Measurements from ENCODE around the gene ITGAE.
"Not testable (repeated sequence)": the region's sequence is repeated elsewhere in the genome, so short reads cannot be mapped to it uniquely, and the experiment has no call there.

The ITGAE gene

GRCh38 chr17:3800362-3801271 is at the start of gene ITGAE:
Gene ITGAE, minus strand, starts transcription at chr17:3801188. Its CDS starts 44 bp downstream, at chr17:3801144.
- DNase-seq: no peak

GRCh38 chr17:3848229-3848835 is 47.3 kb upstream of the ITGAE start:
- DNase-seq: no peak

- no peak for DNase-seq
Observed at GRCh38 chr17:3847165-3847670, 46.2 kb upstream of the ITGAE start.

GRCh38 chr17:3846437-3847164 is 45.6 kb upstream of the ITGAE start:
- no peak for DNase-seq

GRCh38 chr17:3845621-3846436 is 44.8 kb upstream of the ITGAE start, which contains the start of gene NCBP3:
Gene NCBP3, minus strand, starts transcription at chr17:3846246. Its CDS starts 23 bp downstream, at chr17:3846223.
- peak; percentile 94 for DNase-seq

- DNase-seq: no peak
Observed at GRCh38 chr17:3845291-3845620, 44.3 kb upstream of the ITGAE start.

GRCh38 chr17:3844556-3844955 is 43.6 kb upstream of the ITGAE start:
- DNase-seq: not testable (repeated sequence)

GRCh38 chr17:3843935-3844516 is 43.0 kb upstream of the ITGAE start:
- no peak for DNase-seq

- DNase-seq: no peak
Observed at GRCh38 chr17:3838206-3838605, 37.2 kb upstream of the ITGAE start.

GRCh38 chr17:3836551-3836950 is 35.6 kb upstream of the ITGAE start:
- no peak for DNase-seq

- DNase-seq: no peak
Observed at GRCh38 chr17:3835410-3836229, 34.6 kb upstream of the ITGAE start.

- no peak for DNase-seq
Observed at GRCh38 chr17:3834811-3835210, 33.8 kb upstream of the ITGAE start.

- DNase-seq: no peak
Observed at GRCh38 chr17:3828852-3829232, 27.9 kb upstream of the ITGAE start.

GRCh38 chr17:3828151-3828851 is 27.3 kb upstream of the ITGAE start:
- DNase-seq: no peak

- DNase-seq: no peak
Observed at GRCh38 chr17:3827124-3827773, 26.3 kb upstream of the ITGAE start.

- no peak for DNase-seq
Observed at GRCh38 chr17:3826191-3826590, 25.2 kb upstream of the ITGAE start.

- DNase-seq: no peak
Observed at GRCh38 chr17:3821101-3821500, 20.1 kb upstream of the ITGAE start.

- no peak for DNase-seq
Observed at GRCh38 chr17:3818786-3819185, 17.8 kb upstream of the ITGAE start.

- DNase-seq: no peak
Observed at GRCh38 chr17:3817851-3818605, 17.0 kb upstream of the ITGAE start.
